HepG2 (cell line): Measurements from ENCODE around the gene KLHL5. TPM values are rescaled to one million over a fixed set of nuclear protein-coding genes. Genes with fewer than 3 reads are reported as not detected.

Experiments
- ATAC-seq: fragments of 200-7000 bp; cut with Tn5 transposase; 3 replicates; pipeline ENCODE4 v1.9.1; 2020; ENCODE audit warnings: mild to moderate bottlenecking, moderate library complexity
- BruUV-seq: library from RNA; stranded (reverse); fragments of 400-500 nt; replicated peaks from 2 replicates; lab custom pipeline; 2021; lab: Mats Ljungman, UMichigan
- CTCF ChIA-PET: fragments of 300-600 bp; formaldehyde crosslinking; extraction: SDS; loops from one replicate; lab custom pipeline; 2021; ENCODE audit warnings: low total read pairs, inconsistent platforms, low intra/inter-chr PET ratio; lab: Yijun Ruan, JAX
- POLR2A ChIA-PET: fragments of 350-600 bp; sonication (Branson Sonifier 250); formaldehyde crosslinking; loops from one replicate; lab custom pipeline; 2020; ENCODE audit warnings: antibody characterized with exemption, inconsistent platforms; lab: Yijun Ruan, JAX
- DNase-seq: peaks from one replicate; pipeline ENCODE4 v3.0.0-alpha.2; 2015; ENCODE audit warnings: low spot score
- FAIRE-seq: peaks from 3 replicates; lab custom pipeline; 2011; peaks lifted over from hg19 to GRCh38; lab: Jason Lieb, UNC
- H2AFZ ChIP-seq: one replicate; pipeline ENCODE4 v1.6.1; 2011; ENCODE audit warnings: low read length, inconsistent platforms
- H3K27ac ChIP-seq: fragments of 300-600 bp; 3 replicates; pipeline ENCODE4 v1.8.0; 2011; ENCODE audit warnings: mixed run types, mild to moderate bottlenecking, mixed read lengths, low read length, inconsistent platforms; ENCODE audit not compliant: insufficient read depth; ENCODE audit errors: extremely low read length
- H3K27me3 ChIP-seq, 2 experiments: fragments of 200-600 bp in 1 of 2; 2 replicates in 1 of 2; 3 replicates in 1 of 2; pipeline versions ENCODE4 v1.6.0 to v1.8.0; 2011; ENCODE audit warnings: low read length in 2 of 2, mild to moderate bottlenecking in 2 of 2, moderate library complexity in 2 of 2, inconsistent platforms in 1 of 2; ENCODE audit not compliant: insufficient read depth in 2 of 2, control insufficient read depth in 1 of 2
- H3K36me3 ChIP-seq, 2 experiments: fragments of 200-600 bp in 1 of 2; replicated peaks in 1 of 2; 2 replicates in 1 of 2; 3 replicates in 1 of 2; pipeline versions ENCODE4 v1.5.1 to v1.8.0; 2011; ENCODE audit warnings: low read length in 2 of 2, inconsistent platforms in 1 of 2; ENCODE audit not compliant: insufficient read depth in 2 of 2, control insufficient read depth in 1 of 2
- H3K4me1 ChIP-seq: 2 replicates; pipeline ENCODE4 v1.5.1; 2012; ENCODE audit warnings: low read length, inconsistent platforms; ENCODE audit not compliant: insufficient read depth
- H3K4me2 ChIP-seq: 2 replicates; pipeline ENCODE4 v1.6.0; 2011; ENCODE audit warnings: low read depth, low read length, inconsistent platforms
- H3K4me3 ChIP-seq, 3 experiments: fragments of 200-600 bp in 1 of 3; sonication (generic), shearing (Covaris generic) in 1 of 3; replicated peaks in 1 of 3; 2 replicates each; pipeline ENCODE4 v1.5.1; 2011 to 2016; ENCODE audit warnings: low read length in 3 of 3, inconsistent platforms in 2 of 3, low read depth in 2 of 3, mild to moderate bottlenecking in 2 of 3, control low read depth in 1 of 3, mixed read lengths in 1 of 3; ENCODE audit not compliant: insufficient read depth in 1 of 3
- H3K79me2 ChIP-seq: one replicate; pipeline ENCODE4 v1.6.1; 2011; ENCODE audit warnings: low read length, inconsistent platforms; ENCODE audit not compliant: insufficient read depth
- H3K9ac ChIP-seq: 2 replicates; pipeline ENCODE4 v1.6.0; 2011; ENCODE audit warnings: mild to moderate bottlenecking, low read depth, low read length, inconsistent platforms; ENCODE audit not compliant: insufficient read depth
- H3K9me3 ChIP-seq: 2 replicates; pipeline ENCODE4 v1.5.1; 2012; ENCODE audit warnings: mild to moderate bottlenecking, low read length
- H4K20me1 ChIP-seq: 2 replicates; pipeline ENCODE4 v1.6.0; 2011; ENCODE audit warnings: inconsistent platforms, mild to moderate bottlenecking, low read length, moderate library complexity; ENCODE audit not compliant: insufficient read depth
- CHCHD3 ChIP-seq: sonication (generic); formaldehyde crosslinking; IDR thresholded peaks from 2 replicates; pipeline ENCODE4 v1.8.0; 2022; ENCODE audit warnings: mild to moderate bottlenecking, missing genetic modification reagents, moderate library complexity
- CHD2 ChIP-seq: IDR thresholded peaks from 2 replicates; pipeline ENCODE4 v1.6.1; 2011; ENCODE audit warnings: low read depth, low read length, improper control_type of control experiment
- HNRNPLL ChIP-seq: fragments of 200-400 bp; formaldehyde crosslinking; IDR thresholded peaks from 2 replicates; pipeline ENCODE4 v1.6.1; 2017; ENCODE audit warnings: mild to moderate bottlenecking, low read depth, low read length; ENCODE audit not compliant: poor library complexity, severe bottlenecking
- KLF13 ChIP-seq: sonication (generic); formaldehyde crosslinking; IDR thresholded peaks from 2 replicates; pipeline ENCODE4 v1.4.0; 2020; ENCODE audit warnings: mild to moderate bottlenecking, missing genetic modification reagents
- NFKB2 ChIP-seq: sonication (generic); formaldehyde crosslinking; IDR thresholded peaks from 2 replicates; pipeline ENCODE4 v1.4.0; 2020; ENCODE audit warnings: missing genetic modification reagents, borderline replicate concordance
- NONO ChIP-seq, 2 experiments: fragments of 450-650 bp in 1 of 2; sonication (generic) in 1 of 2; formaldehyde crosslinking in 1 of 2; IDR thresholded peaks in 1 of 2; conservative IDR thresholded peaks in 1 of 2; 2 replicates each; pipeline versions ENCODE4 v1.6.1 to v1.8.0; 2017 to 2022; ENCODE audit warnings: mild to moderate bottlenecking in 1 of 2, missing genetic modification reagents in 1 of 2, moderate library complexity in 1 of 2
- REL ChIP-seq: sonication (generic); formaldehyde crosslinking; conservative IDR thresholded peaks from 2 replicates; pipeline ENCODE4 v1.8.0; 2022; ENCODE audit warnings: mild to moderate bottlenecking, missing genetic modification reagents, moderate library complexity
- ZFX ChIP-seq: sonication (generic); formaldehyde crosslinking; IDR thresholded peaks from 2 replicates; pipeline ENCODE4 v1.4.0; 2020; ENCODE audit warnings: mild to moderate bottlenecking, low read depth, missing genetic modification reagents, moderate library complexity
- ZNF160 ChIP-seq: sonication (generic); formaldehyde crosslinking; IDR thresholded peaks from 2 replicates; pipeline ENCODE4 v1.8.0; 2022; ENCODE audit warnings: mild to moderate bottlenecking, inconsistent platforms, missing genetic modification reagents
- ZNF672 ChIP-seq: sonication (generic); formaldehyde crosslinking; IDR thresholded peaks from 2 replicates; pipeline ENCODE4 v1.8.1; 2022; ENCODE audit warnings: missing genetic modification reagents
- ZNF674 ChIP-seq: sonication (generic); formaldehyde crosslinking; IDR thresholded peaks from 2 replicates; pipeline ENCODE4 v1.5.0; 2020; ENCODE audit warnings: low read depth, mild to moderate bottlenecking, missing genetic modification reagents
- ZNF781 ChIP-seq: sonication (generic); formaldehyde crosslinking; IDR thresholded peaks from 2 replicates; pipeline ENCODE4 v1.5.1; 2020; ENCODE audit warnings: borderline replicate concordance, mild to moderate bottlenecking, missing genetic modification reagents; ENCODE audit errors: not compliant biosample characterization
- ZNF841 ChIP-seq: sonication (generic); formaldehyde crosslinking; IDR thresholded peaks from 2 replicates; pipeline ENCODE4 v1.8.1; 2023; ENCODE audit warnings: missing genetic modification reagents, borderline replicate concordance
- WGBS: methylation state at CpG from one replicate; pipeline ENCODE4 v1.1.6; 2017; ENCODE audit warnings: low lambda C conversion rate; 5-methylcytosine and 5-hydroxymethylcytosine counted together
- in situ Hi-C: cut with HindIII; loops from 2 replicates; pipeline ENCODE4 v1.10.0; 2017; ENCODE audit warnings: low pct_unique_long_range_greater_than_20kb; ENCODE audit not compliant: extremely low pct_ligation_motif_present
- intact Hi-C: fragments of 100-400 bp; cut with micrococcal nuclease; formaldehyde crosslinking; loops from one replicate; pipeline ENCODE4 v1.10.0; 2022; ENCODE audit not compliant: unreplicated experiment
- polyA plus RNA-seq, 8 experiments: library from polyadenylated mRNA; depleted of rRNA in 3 of 8; stranded (reverse) in 7 of 8; unstranded in 1 of 8; fragments of >200 nt; fragmentation: Illumina TruSeq in 4 of 8; extraction: Trizol in 4 of 8; gene quantifications; 2 replicates each; pipeline versions ENCODE4 v1.2.1 to v1.2.3, GENCODE V29; 2011 to 2016; ENCODE audit warnings: low read depth in 4 of 8, missing spikeins in 1 of 8, mixed read lengths in 1 of 8; ENCODE audit not compliant: insufficient read depth in 1 of 8
- total RNA-seq, 5 experiments: library from RNA; depleted of rRNA; stranded (reverse); fragments of >200 nt; fragmentation: Illumina TruSeq; extraction: Trizol; gene quantifications; 2 replicates each; pipeline ENCODE4 v1.2.3, GENCODE V29; 2016; ENCODE audit warnings: low read depth in 1 of 5
- TF ChIP-seq, protein P1 (sequence below): sonication (generic); formaldehyde crosslinking; IDR thresholded peaks from 2 replicates; pipeline ENCODE4 v1.4.0; 2020; ENCODE audit warnings: mild to moderate bottlenecking, missing genetic modification reagents
- TF ChIP-seq, protein P2 (sequence below): sonication (generic); formaldehyde crosslinking; IDR thresholded peaks from 2 replicates; pipeline ENCODE4 v1.4.0; 2020; ENCODE audit warnings: missing genetic modification reagents
- TF ChIP-seq, protein P3 (sequence below), 2 experiments: sonication (generic) in 1 of 2; formaldehyde crosslinking in 1 of 2; IDR thresholded peaks; 2 replicates each; pipeline versions ENCODE4 v1.6.1 to v1.9.0; 2014 to 2022; ENCODE audit warnings: antibody characterized with exemption in 1 of 2, borderline replicate concordance in 1 of 2, inconsistent platforms in 1 of 2, low read depth in 1 of 2, missing genetic modification reagents in 1 of 2

KLHL5 gene
- total and polyA plus RNA-seq, 2 of the 13 experiments (the other 11 are each of a cell fraction or from before 2014, with no cell fraction given), result 36.2 to 38.7 TPM

DNA sequence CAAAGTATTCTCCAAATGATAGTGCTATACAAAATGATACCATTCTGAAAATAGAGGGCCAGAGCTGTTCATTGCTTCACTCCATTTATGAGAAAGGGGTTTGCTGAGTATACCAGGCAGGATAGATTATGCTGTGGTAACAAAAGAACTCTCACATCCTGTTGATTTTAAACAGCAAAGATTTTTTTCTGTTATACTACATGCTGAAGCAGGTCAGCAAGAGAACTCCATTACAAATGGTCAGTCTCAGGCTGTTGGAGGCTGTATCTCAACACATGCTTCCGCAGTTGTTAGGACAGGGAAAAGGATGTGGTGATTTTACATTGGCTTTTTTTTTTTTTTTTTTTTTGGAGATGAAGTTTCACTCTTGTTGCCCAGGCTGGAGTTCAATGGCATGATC, 13.7 kb upstream of the KLHL5 start:
- peaks cover 49% of the 10 kb centered on the region for H3K4me1 ChIP-seq
- no peaks in the 10 kb centered on the region for H3K36me3 ChIP-seq
- no peak for TF ChIP-seq ZNF160 (CRISPR knock-in tag)
- no peak for TF ChIP-seq NONO (IDR thresholded peaks at IDR 0.05)
- TF ChIP-seq NONO (CRISPR knock-in tag; conservative IDR thresholded peaks at IDR 0.05), result no peak
- TF ChIP-seq REL (CRISPR knock-in tag), result no peak
- TF ChIP-seq ZNF841 (CRISPR knock-in tag), result no peak
- TF ChIP-seq, protein P1, sequence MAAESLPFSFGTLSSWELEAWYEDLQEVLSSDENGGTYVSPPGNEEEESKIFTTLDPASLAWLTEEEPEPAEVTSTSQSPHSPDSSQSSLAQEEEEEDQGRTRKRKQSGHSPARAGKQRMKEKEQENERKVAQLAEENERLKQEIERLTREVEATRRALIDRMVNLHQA (CRISPR knock-in tag), result no peak
- no peak for TF ChIP-seq CHCHD3
- no peak for TF ChIP-seq ZNF674 (CRISPR knock-in tag)
- no peak for TF ChIP-seq ZNF781 (CRISPR knock-in tag)
- TF ChIP-seq, protein P2, sequence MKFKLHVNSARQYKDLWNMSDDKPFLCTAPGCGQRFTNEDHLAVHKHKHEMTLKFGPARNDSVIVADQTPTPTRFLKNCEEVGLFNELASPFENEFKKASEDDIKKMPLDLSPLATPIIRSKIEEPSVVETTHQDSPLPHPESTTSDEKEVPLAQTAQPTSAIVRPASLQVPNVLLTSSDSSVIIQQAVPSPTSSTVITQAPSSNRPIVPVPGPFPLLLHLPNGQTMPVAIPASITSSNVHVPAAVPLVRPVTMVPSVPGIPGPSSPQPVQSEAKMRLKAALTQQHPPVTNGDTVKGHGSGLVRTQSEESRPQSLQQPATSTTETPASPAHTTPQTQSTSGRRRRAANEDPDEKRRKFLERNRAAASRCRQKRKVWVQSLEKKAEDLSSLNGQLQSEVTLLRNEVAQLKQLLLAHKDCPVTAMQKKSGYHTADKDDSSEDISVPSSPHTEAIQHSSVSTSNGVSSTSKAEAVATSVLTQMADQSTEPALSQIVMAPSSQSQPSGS (CRISPR knock-in tag), result no peak
- no peak for TF ChIP-seq ZFX
- TF ChIP-seq, protein P3, sequence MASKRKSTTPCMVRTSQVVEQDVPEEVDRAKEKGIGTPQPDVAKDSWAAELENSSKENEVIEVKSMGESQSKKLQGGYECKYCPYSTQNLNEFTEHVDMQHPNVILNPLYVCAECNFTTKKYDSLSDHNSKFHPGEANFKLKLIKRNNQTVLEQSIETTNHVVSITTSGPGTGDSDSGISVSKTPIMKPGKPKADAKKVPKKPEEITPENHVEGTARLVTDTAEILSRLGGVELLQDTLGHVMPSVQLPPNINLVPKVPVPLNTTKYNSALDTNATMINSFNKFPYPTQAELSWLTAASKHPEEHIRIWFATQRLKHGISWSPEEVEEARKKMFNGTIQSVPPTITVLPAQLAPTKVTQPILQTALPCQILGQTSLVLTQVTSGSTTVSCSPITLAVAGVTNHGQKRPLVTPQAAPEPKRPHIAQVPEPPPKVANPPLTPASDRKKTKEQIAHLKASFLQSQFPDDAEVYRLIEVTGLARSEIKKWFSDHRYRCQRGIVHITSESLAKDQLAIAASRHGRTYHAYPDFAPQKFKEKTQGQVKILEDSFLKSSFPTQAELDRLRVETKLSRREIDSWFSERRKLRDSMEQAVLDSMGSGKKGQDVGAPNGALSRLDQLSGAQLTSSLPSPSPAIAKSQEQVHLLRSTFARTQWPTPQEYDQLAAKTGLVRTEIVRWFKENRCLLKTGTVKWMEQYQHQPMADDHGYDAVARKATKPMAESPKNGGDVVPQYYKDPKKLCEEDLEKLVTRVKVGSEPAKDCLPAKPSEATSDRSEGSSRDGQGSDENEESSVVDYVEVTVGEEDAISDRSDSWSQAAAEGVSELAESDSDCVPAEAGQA (IDR thresholded peaks at IDR 0.05; ENCODE audit: low read depth), result no peak
- TF ChIP-seq, protein P3 (CRISPR knock-in tag; IDR thresholded peaks at IDR 0.05; ENCODE audit: borderline replicate concordance), result no peak
- TF ChIP-seq ZNF672 (CRISPR knock-in tag), result no peak
- no peak for TF ChIP-seq HNRNPLL
- TF ChIP-seq KLF13 (CRISPR knock-in tag), result no peak
- no peak for TF ChIP-seq NFKB2
- TF ChIP-seq CHD2, result no peak
- BruUV-seq, result no TSS peak
- FAIRE-seq, result no peak
- ATAC-seq, result no peak
- H3K9me3 ChIP-seq, result no peaks in the 10 kb centered on the region
- WGBS, result 95% methylated on average over 1 of the region's 1 CpG
- no peak for DNase-seq
- ChIA-PET POLR2A (no interaction called here), CTCF (no interaction called here)
- H3K4me2 ChIP-seq, result no peak overlapping the region
- intact Hi-C loops (loop anchor here (10.0 kb wide), 2 partner anchors 144 to 384 kb away; partner anchors contain the start of gene KLF3), in situ Hi-C loops (no loop called here)
- H3K4me3 ChIP-seq, result no peak overlapping the region
- H3K79me2 ChIP-seq, result peaks cover 64% of the 10 kb centered on the region
- H3K9ac ChIP-seq, result no peak overlapping the region
- H3K27ac ChIP-seq, result no peak overlapping the region
- H3K27me3 ChIP-seq, result no peaks in the 10 kb centered on the region; a peak in 1 of 5 replicates
- H4K20me1 ChIP-seq, result peaks cover 11% of the 10 kb centered on the region; the same call in 1 of the 2 replicates
- no peak overlapping the region for H2AFZ ChIP-seq
